ENCODE measurements around the gene TBC1D5. TPM values are rescaled to one million over a fixed set of nuclear protein-coding genes. Genes with fewer than 3 reads are reported as not detected.
"Not testable (repeated sequence)": the region's sequence is repeated elsewhere in the genome, so short reads cannot be mapped to it uniquely, and the experiment has no call there.

Gene TBC1D5
- total RNA-seq, 2 experiments from 2014 or later: 40.9 to 41.0 TPM

- ChIA-PET POLR2A (no interaction called here), CTCF (no interaction called here)
Observed at GRCh38 chr3:17656264-17656663, 86.2 kb downstream of the TBC1D5 start.

- ChIA-PET CTCF (no interaction called here), POLR2A (no interaction called here)
Observed at GRCh38 chr3:17655743-17656142, 86.7 kb downstream of the TBC1D5 start.

DNA sequence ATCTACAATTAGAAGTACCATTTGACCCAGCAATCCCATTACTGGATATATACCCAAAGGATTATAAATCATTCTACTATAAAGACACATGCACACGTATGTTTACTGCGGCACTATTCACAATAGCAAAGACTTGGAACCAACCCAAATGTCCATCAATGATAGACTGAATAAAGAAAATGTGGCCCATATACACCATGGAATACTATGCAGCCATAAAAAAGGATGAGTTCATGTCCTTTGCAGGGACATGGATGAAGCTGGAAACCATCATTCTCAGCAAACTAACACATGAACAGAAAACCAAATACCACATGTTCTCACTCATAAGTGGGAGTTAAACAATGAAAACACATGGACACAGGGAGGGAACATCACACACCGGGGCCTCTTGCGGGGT lies 92.7 kb downstream of the TBC1D5 start:
- POLR2A ChIA-PET: not testable (repeated sequence)

GRCh38 chr3:17648630-17649355 lies 93.6 kb downstream of the TBC1D5 start:
- POLR2A ChIA-PET: not testable (repeated sequence)

More for the DNA sequence above, 92.7 kb downstream of the TBC1D5 start:
- CTCF ChIA-PET: not testable (repeated sequence)

GRCh38 chr3:17645074-17645698 lies 97.2 kb downstream of the TBC1D5 start:
- POLR2A ChIA-PET: no interaction called here

More at GRCh38 chr3:17648630-17649355, 93.6 kb downstream of the TBC1D5 start:
- CTCF ChIA-PET: not testable (repeated sequence)

DNA sequence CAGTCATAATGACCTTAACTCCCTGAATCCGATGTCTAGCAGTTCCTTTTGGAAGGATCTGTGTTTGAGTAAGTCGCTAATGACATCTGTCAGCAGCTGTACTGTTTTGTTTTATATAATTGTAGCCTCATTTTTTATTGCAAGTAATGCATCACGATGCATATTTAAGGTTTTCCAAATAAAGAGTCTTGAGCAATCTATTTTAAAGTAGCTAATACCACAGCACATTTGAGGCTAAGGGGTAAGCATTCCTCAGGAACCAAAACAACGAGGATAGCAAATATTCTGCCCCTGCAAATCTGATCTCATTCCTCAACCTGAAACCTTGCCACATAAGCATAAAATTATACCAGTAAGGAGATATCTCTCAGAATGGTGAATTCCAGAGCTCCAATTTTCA lies 98.7 kb downstream of the TBC1D5 start:
- CTCF ChIA-PET: no interaction called here

More at GRCh38 chr3:17645074-17645698, 97.2 kb downstream of the TBC1D5 start:
- CTCF ChIA-PET: interaction anchor here (0.6 to 1.3 kb wide), 2 partner anchors 97 to 225 kb away, joined by 3 read pairs; partner anchors contain the start of gene TBC1D5

GRCh38 chr3:17642474-17642873 lies 100.0 kb downstream of the TBC1D5 start:
- ChIA-PET CTCF (no interaction called here), POLR2A (no interaction called here)

More for the DNA sequence above, 98.7 kb downstream of the TBC1D5 start:
- POLR2A ChIA-PET: no interaction called here

- POLR2A ChIA-PET: interaction anchor here (0.5 kb wide), 1 partner anchor 266 kb away, joined by 3 read pairs; no protein-coding TSS in a partner anchor
- CTCF ChIA-PET: interaction anchor here (1.0 kb wide), 1 partner anchor 201 kb away, joined by 3 read pairs; no protein-coding TSS in a partner anchor
Observed at GRCh38 chr3:17640466-17640865, 102.0 kb downstream of the TBC1D5 start.

DNA sequence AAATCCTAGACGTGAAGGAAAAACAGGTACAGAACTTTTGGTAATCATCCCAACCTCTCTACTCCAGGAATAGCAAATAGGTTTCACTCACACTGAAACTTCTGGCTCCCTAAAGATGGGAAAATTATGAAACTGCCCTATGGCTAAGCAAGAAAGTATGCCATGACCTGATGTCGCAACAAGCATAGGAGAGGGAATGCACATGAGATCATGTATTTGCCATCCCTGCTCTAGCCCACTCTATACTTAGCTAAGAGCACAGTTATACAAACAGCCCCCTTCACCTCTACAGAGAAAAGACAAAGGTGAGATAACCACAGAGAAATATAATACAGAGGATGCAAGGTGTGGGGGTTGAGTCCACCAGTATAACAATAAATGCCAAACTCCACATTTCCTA lies 102.7 kb downstream of the TBC1D5 start:
- ChIA-PET POLR2A (no interaction called here), CTCF (interaction anchor here (1.0 kb wide), 1 partner anchor 201 kb away, joined by 3 read pairs; no protein-coding TSS in a partner anchor)

DNA sequence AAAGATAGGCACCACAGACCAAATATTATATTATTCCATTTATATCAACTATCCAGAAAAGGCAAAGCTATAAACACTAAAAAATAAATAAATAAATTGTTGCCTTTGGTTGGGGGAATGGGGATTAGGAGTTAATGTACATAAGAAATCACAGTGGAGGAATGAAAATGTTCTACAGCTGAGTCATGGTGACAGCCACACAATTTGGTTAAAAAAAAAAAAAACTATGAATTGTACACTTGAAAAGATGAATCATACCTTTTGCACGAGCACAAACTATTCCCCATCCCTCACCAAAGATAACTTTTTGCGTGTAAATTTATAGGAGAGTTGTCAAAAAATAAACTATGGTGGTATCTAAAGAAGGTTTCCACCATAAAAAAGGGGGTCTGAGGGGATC lies 103.2 kb downstream of the TBC1D5 start:
- ChIA-PET POLR2A (interaction anchor here (0.7 kb wide), 1 partner anchor 97 kb away, joined by 3 read pairs; no protein-coding TSS in a partner anchor), CTCF (no interaction called here)

DNA sequence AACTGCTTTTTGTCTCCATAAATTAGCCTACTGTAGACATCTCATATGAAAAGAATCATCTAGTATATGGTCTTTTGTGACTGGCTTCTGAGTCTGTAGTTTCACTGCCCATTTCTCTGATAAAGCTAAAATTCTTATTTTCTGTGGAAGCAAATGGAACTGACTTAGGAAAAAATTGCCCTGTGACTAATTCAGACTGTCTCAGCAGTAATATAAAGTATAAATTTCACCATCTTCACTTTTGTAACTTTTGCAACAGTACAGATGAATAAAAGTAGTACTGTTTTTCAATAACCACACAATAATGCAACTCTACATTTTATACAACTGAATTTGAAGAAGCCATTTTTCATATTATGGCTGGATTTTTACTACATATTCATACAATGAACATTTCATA lies 104.1 kb downstream of the TBC1D5 start:
- ChIA-PET CTCF (no interaction called here), POLR2A (no interaction called here)

DNA sequence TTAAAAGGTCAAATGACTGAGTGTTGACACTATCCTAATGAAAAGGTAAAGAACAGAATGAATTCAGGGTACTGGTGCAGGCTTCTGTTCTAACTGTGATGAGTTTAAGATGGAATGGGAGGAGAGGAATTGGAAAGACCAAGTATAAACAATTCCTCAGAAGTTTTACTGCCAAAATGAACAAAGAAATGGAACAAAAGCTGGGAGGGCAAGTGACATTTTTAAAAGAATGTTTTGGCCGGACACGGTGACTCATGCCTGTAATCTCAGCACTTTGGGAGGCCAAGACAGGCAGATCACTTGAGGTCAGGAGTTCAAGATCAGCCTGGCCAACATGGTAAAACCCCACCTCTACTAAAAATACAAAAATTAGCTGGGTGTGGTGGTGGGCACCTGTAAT lies 106.8 kb downstream of the TBC1D5 start:
- CTCF ChIA-PET, POLR2A ChIA-PET: not testable (repeated sequence)

GRCh38 chr3:17634964-17635363 lies 107.5 kb downstream of the TBC1D5 start:
- CTCF ChIA-PET: no interaction called here
- POLR2A ChIA-PET: no interaction called here

DNA sequence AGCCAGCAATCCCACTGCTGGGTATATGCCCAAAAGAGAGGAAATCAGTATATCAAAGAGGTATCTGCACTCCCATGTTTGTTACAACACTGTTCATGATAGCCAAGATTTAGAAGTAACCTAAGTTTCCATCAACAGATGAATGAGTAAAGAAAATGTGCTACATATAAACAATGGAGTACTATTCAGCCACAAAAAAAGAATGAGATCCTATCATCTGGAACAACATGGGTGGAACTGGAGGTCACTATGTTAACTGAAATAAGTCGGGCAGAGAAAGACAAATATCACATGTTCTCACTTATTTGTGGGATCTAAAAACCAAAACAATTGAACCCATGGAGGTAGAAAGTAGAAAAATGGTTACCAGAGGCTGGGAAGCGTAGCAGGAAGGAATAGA lies 108.2 kb downstream of the TBC1D5 start:
- CTCF ChIA-PET: no interaction called here
- POLR2A ChIA-PET: no interaction called here

GRCh38 chr3:17632401-17633100 lies 109.9 kb downstream of the TBC1D5 start:
- ChIA-PET CTCF (no interaction called here), POLR2A (no interaction called here)

- CTCF ChIA-PET: no interaction called here
Observed at GRCh38 chr3:17631609-17632008, 110.8 kb downstream of the TBC1D5 start.

GRCh38 chr3:17629400-17629799 lies 113.0 kb downstream of the TBC1D5 start:
- ChIA-PET CTCF (no interaction called here), POLR2A (no interaction called here)

More at GRCh38 chr3:17631609-17632008, 110.8 kb downstream of the TBC1D5 start:
- POLR2A ChIA-PET: no interaction called here

- ChIA-PET POLR2A (no interaction called here), CTCF (no interaction called here)
Observed at GRCh38 chr3:17626395-17626794, 116.0 kb downstream of the TBC1D5 start.

- POLR2A ChIA-PET: no interaction called here
- CTCF ChIA-PET: no interaction called here
Observed at GRCh38 chr3:17625133-17625532, 117.3 kb downstream of the TBC1D5 start.

- CTCF ChIA-PET: no interaction called here
Observed at GRCh38 chr3:17623464-17623863, 119.0 kb downstream of the TBC1D5 start.

GRCh38 chr3:17619968-17620367 lies 122.5 kb downstream of the TBC1D5 start:
- ChIA-PET CTCF (no interaction called here), POLR2A (no interaction called here)

More at GRCh38 chr3:17623464-17623863, 119.0 kb downstream of the TBC1D5 start:
- POLR2A ChIA-PET: no interaction called here

Measured in activated CD8-positive, alpha-beta memory T cell treated with anti-CD3 and anti-CD28 coated beads for 36 hours (primary cell).